ENCODE measurements around the gene CFAP74.

GRCh38 chr1:1937061-1937460 lies 66.5 kb downstream of the CFAP74 start:
- TF ChIP-seq EZH2 (IDR thresholded peaks at IDR 0.05; ENCODE audit: borderline replicate concordance), result no peak
- no peak for TF ChIP-seq EZH2phosphoT487 (IDR thresholded peaks at IDR 0.05; ENCODE audit: low read depth, severe bottlenecking, unreplicated experiment)
- no peak for TF ChIP-seq CTCF (IDR thresholded peaks at IDR 0.05; ENCODE audit: poor library complexity)
